HUES64 (cell line): Measurements from ENCODE around the gene SCGB1D2. TPM values are rescaled to one million over a fixed set of nuclear protein-coding genes. Genes with fewer than 3 reads are reported as not detected.
"Not testable (repeated sequence)": the region's sequence is repeated elsewhere in the genome, so short reads cannot be mapped to it uniquely, and the experiment has no call there.

ENCODE experiments used
- H3K27ac ChIP-seq: 2 replicates; pipeline ENCODE4 v1.7.0; 2013; ENCODE audit warnings: low read depth, low read length, inconsistent platforms
- H3K27me3 ChIP-seq: 2 replicates; pipeline ENCODE4 v1.6.1; 2013; ENCODE audit warnings: mild to moderate bottlenecking, low read length; ENCODE audit not compliant: insufficient read depth
- H3K36me3 ChIP-seq: 2 replicates; pipeline ENCODE4 v1.6.1; 2013; ENCODE audit warnings: mild to moderate bottlenecking, low read length; ENCODE audit not compliant: insufficient read depth
- H3K4me1 ChIP-seq: 2 replicates; pipeline ENCODE4 v1.6.1; 2013; ENCODE audit warnings: mild to moderate bottlenecking, low read length, moderate library complexity; ENCODE audit not compliant: insufficient read depth
- H3K4me3 ChIP-seq: 2 replicates; pipeline ENCODE4 v1.5.1; 2013; ENCODE audit warnings: mild to moderate bottlenecking, low read length, moderate library complexity
- H3K9ac ChIP-seq: 2 replicates; pipeline ENCODE4 v1.6.1; 2013; ENCODE audit warnings: mild to moderate bottlenecking, low read depth, low read length
- H3K9me3 ChIP-seq: 2 replicates; pipeline ENCODE4 v1.6.1; 2013; ENCODE audit warnings: low read depth, low read length; ENCODE audit not compliant: insufficient read depth
- WGBS: fragments of 150-250, 120-280 bp; methylation state at CpG from one replicate; pipeline ENCODE4 v1.1.7; 2013; ENCODE audit warnings: missing lambda C conversion rate; 5-methylcytosine and 5-hydroxymethylcytosine counted together
- polyA plus RNA-seq, 2 experiments: library from polyadenylated mRNA; stranded (reverse); fragments of 50-300 nt; gene quantifications; one replicate each; pipeline ENCODE4 v1.2.3, GENCODE V29; 2013

SCGB1D2 gene
- polyA plus RNA-seq (2013, experiment 1 of 2): not detected
- not detected for polyA plus RNA-seq (2013, experiment 2 of 2)

GRCh38 chr11:62242021-62242420 is at the start of gene SCGB1D2:
SCGB1D2 (plus strand) TSS chr11:62242239; CDS start chr11:62242308, 69 bp downstream.
- Histone ChIP-seq H3K4me3 (no peak within 1 kb of the TSS), H3K4me1 (no peaks in the 10 kb centered on the region), H3K9ac (no peak within 1 kb of the TSS), H3K36me3 (no peaks in the 10 kb centered on the region), H3K9me3 (no peaks in the 10 kb centered on the region), H3K27me3 (no peaks in the 10 kb centered on the region), H3K27ac (no peak within 1 kb of the TSS)
- 44% methylated on average over 3 of the region's 3 CpGs for WGBS

GRCh38 chr11:62193952-62194351 is 48.1 kb upstream of the SCGB1D2 start:
- Histone ChIP-seq H3K4me3 (no peak overlapping the region), H3K4me1 (peaks cover 8% of the 10 kb centered on the region; the same call in 1 of the 2 replicates), H3K27me3 (no peaks in the 10 kb centered on the region), H3K9me3 (no peaks in the 10 kb centered on the region), H3K36me3 (no peaks in the 10 kb centered on the region), H3K9ac (no peak overlapping the region), H3K27ac (no peak overlapping the region)
- WGBS: 81% methylated on average over 4 of the region's 4 CpGs

GRCh38 chr11:62195010-62195409 is 47.0 kb upstream of the SCGB1D2 start:
- not testable (repeated sequence) for H3K4me3 ChIP-seq, H3K4me1 ChIP-seq, H3K27me3 ChIP-seq, H3K27ac ChIP-seq, H3K36me3 ChIP-seq, H3K9ac ChIP-seq, H3K9me3 ChIP-seq
- 34% methylated on average over 5 of the region's 9 CpGs for WGBS

GRCh38 chr11:62195945-62196344 is 46.1 kb upstream of the SCGB1D2 start:
- 85% methylated on average over 7 of the region's 7 CpGs for WGBS
- H3K27me3 ChIP-seq: no peaks in the 10 kb centered on the region
- no peak overlapping the region for H3K9ac ChIP-seq

GRCh38 chr11:62197400-62197799 is 44.6 kb upstream of the SCGB1D2 start:
- not testable (repeated sequence) for H3K9ac ChIP-seq, H3K27me3 ChIP-seq, H3K4me1 ChIP-seq, H3K4me3 ChIP-seq, H3K36me3 ChIP-seq, H3K27ac ChIP-seq, H3K9me3 ChIP-seq
- 98% methylated on average over 2 of the region's 2 CpGs for WGBS

More at GRCh38 chr11:62195945-62196344, 46.1 kb upstream of the SCGB1D2 start:
- H3K36me3 ChIP-seq: no peaks in the 10 kb centered on the region
- H3K4me1 ChIP-seq: peaks cover 8% of the 10 kb centered on the region; the same call in 1 of the 2 replicates
- no peaks in the 10 kb centered on the region for H3K9me3 ChIP-seq
- H3K4me3 ChIP-seq: no peak overlapping the region
- H3K27ac ChIP-seq: no peak overlapping the region

GRCh38 chr11:62201376-62201775 is 40.7 kb upstream of the SCGB1D2 start:
- H3K27me3 ChIP-seq: no peaks in the 10 kb centered on the region
- H3K36me3 ChIP-seq: no peaks in the 10 kb centered on the region
- H3K27ac ChIP-seq: no peak overlapping the region
- H3K9me3 ChIP-seq: no peaks in the 10 kb centered on the region
- no peak overlapping the region for H3K4me3 ChIP-seq
- H3K4me1 ChIP-seq: no peaks in the 10 kb centered on the region
- 89% methylated on average over 2 of the region's 2 CpGs for WGBS
- no peak overlapping the region for H3K9ac ChIP-seq

GRCh38 chr11:62202910-62203309 is 39.1 kb upstream of the SCGB1D2 start:
- Histone ChIP-seq H3K9ac (no peak overlapping the region), H3K4me1 (no peaks in the 10 kb centered on the region), H3K27ac (no peak overlapping the region), H3K4me3 (no peak overlapping the region), H3K36me3 (no peaks in the 10 kb centered on the region), H3K27me3 (no peaks in the 10 kb centered on the region), H3K9me3 (no peaks in the 10 kb centered on the region)
- WGBS: 91% methylated on average over 6 of the region's 6 CpGs

GRCh38 chr11:62204430-62204829 is 37.6 kb upstream of the SCGB1D2 start:
- WGBS: 91% methylated on average over 3 of the region's 5 CpGs
- H3K4me1 ChIP-seq: no peaks in the 10 kb centered on the region
- H3K9me3 ChIP-seq: no peaks in the 10 kb centered on the region
- H3K4me3 ChIP-seq: no peak overlapping the region
- H3K9ac ChIP-seq: no peak overlapping the region
- no peak overlapping the region for H3K27ac ChIP-seq
- no peaks in the 10 kb centered on the region for H3K27me3 ChIP-seq
- H3K36me3 ChIP-seq: no peaks in the 10 kb centered on the region

- no peaks in the 10 kb centered on the region for H3K27me3 ChIP-seq
- no peaks in the 10 kb centered on the region for H3K36me3 ChIP-seq
- H3K9ac ChIP-seq: no peak overlapping the region
- no peaks in the 10 kb centered on the region for H3K9me3 ChIP-seq
- no peak overlapping the region for H3K4me3 ChIP-seq
- 97% methylated on average over 7 of the region's 7 CpGs for WGBS
- H3K27ac ChIP-seq: no peak overlapping the region
- no peaks in the 10 kb centered on the region for H3K4me1 ChIP-seq
These were observed 36.6 kb upstream of the SCGB1D2 start for GRCh38 chr11:62205441-62205840.

- WGBS: 92% methylated on average over 12 of the region's 12 CpGs
- not testable (repeated sequence) for H3K9me3 ChIP-seq, H3K27ac ChIP-seq, H3K36me3 ChIP-seq, H3K9ac ChIP-seq, H3K4me1 ChIP-seq, H3K27me3 ChIP-seq, H3K4me3 ChIP-seq
These were observed 35.6 kb upstream of the SCGB1D2 start for GRCh38 chr11:62206276-62207066.

GRCh38 chr11:62208785-62209144 is 33.3 kb upstream of the SCGB1D2 start:
- no peak overlapping the region for H3K9ac ChIP-seq
- 88% methylated on average over 4 of the region's 4 CpGs for WGBS
- no peaks in the 10 kb centered on the region for H3K36me3 ChIP-seq
- H3K4me3 ChIP-seq: no peak overlapping the region
- H3K27me3 ChIP-seq: no peaks in the 10 kb centered on the region
- H3K4me1 ChIP-seq: no peaks in the 10 kb centered on the region
- no peaks in the 10 kb centered on the region for H3K9me3 ChIP-seq
- H3K27ac ChIP-seq: no peak overlapping the region
